GM13976 (cell line): ENCODE results near the gene RELN.

ENCODE experiments used
- DNase-seq: peaks from one replicate; pipeline ENCODE4 v3.0.0; 2012; ENCODE audit warnings: low spot score
- CTCF ChIP-seq: IDR thresholded peaks from 2 replicates; pipeline ENCODE4 v1.5.1; 2012; ENCODE audit warnings: borderline replicate concordance, mild to moderate bottlenecking; ENCODE audit not compliant: insufficient read depth; ENCODE audit errors: extremely low read depth, missing control alignments, control extremely low read depth
- in situ Hi-C: fragments of 300-500 bp; cut with MboI; formaldehyde crosslinking; loops from one replicate; pipeline ENCODE4 v1.12.0; 2022; ENCODE audit warnings: low sequenced_read_pairs, mixed read lengths, inconsistent platforms; ENCODE audit not compliant: unreplicated experiment

Gene RELN

GRCh38 chr7:103762065-103762760 lies 227.2 kb downstream of the RELN start:
- no peak for TF ChIP-seq CTCF
- no peak for DNase-seq
- in situ Hi-C loops = no loop called here

GRCh38 chr7:103752995-103753394 lies 236.5 kb downstream of the RELN start:
- no peak for DNase-seq
- in situ Hi-C loops = no loop called here
- no peak for TF ChIP-seq CTCF

- no peak for DNase-seq
- no peak for TF ChIP-seq CTCF
- in situ Hi-C loops = no loop called here
Observed at GRCh38 chr7:103751311-103751880, 238.1 kb downstream of the RELN start.

- DNase-seq = no peak
- no peak for TF ChIP-seq CTCF
- in situ Hi-C loops = no loop called here
Observed at GRCh38 chr7:103748680-103749079, 240.8 kb downstream of the RELN start.

GRCh38 chr7:103735377-103735776 lies 254.1 kb downstream of the RELN start:
- in situ Hi-C loops = no loop called here
- TF ChIP-seq CTCF = no peak
- no peak for DNase-seq

- in situ Hi-C loops = no loop called here
- no peak for TF ChIP-seq CTCF
- DNase-seq = no peak
Observed at GRCh38 chr7:103731169-103731568, 258.3 kb downstream of the RELN start.

GRCh38 chr7:103729026-103729425 lies 260.4 kb downstream of the RELN start:
- no peak for DNase-seq
- no peak for TF ChIP-seq CTCF
- in situ Hi-C loops = no loop called here
